ENCODE measurements around the gene OR8A1.

The OR8A1 gene

GRCh38 chr11:124570160-124570559, 363 bp downstream of the OR8A1 start:
- in situ Hi-C loops (cut with HindIII; ENCODE audit: low sequenced_read_pairs) = no loop called here
- no peak for TF ChIP-seq CTCF (IDR thresholded peaks at IDR 0.05; ENCODE audit: low read depth, low read length, missing control alignments)
- no peak for DNase-seq (ENCODE audit: low read depth)
- no peak overlapping the region for H3K4me3 ChIP-seq (ENCODE audit: low read depth, low read length)

GRCh38 chr11:124577716-124578427, 8.1 kb downstream of the OR8A1 start:
- in situ Hi-C loops (cut with HindIII; ENCODE audit: low sequenced_read_pairs) = no loop called here
- no peak for DNase-seq (ENCODE audit: low read depth)
- H3K4me3 ChIP-seq (ENCODE audit: low read depth, low read length) = no peak overlapping the region
- TF ChIP-seq CTCF (IDR thresholded peaks at IDR 0.05; ENCODE audit: low read depth, low read length, missing control alignments) = no peak

GRCh38 chr11:124578761-124579160, 9.0 kb downstream of the OR8A1 start:
- TF ChIP-seq CTCF (IDR thresholded peaks at IDR 0.05; ENCODE audit: low read depth, low read length, missing control alignments) = no peak
- in situ Hi-C loops (cut with HindIII; ENCODE audit: low sequenced_read_pairs) = no loop called here
- no peak overlapping the region for H3K4me3 ChIP-seq (ENCODE audit: low read depth, low read length)
- no peak for DNase-seq (ENCODE audit: low read depth)

- no peak for TF ChIP-seq CTCF (IDR thresholded peaks at IDR 0.05; ENCODE audit: low read depth, low read length, missing control alignments)
- no peak overlapping the region for H3K4me3 ChIP-seq (ENCODE audit: low read depth, low read length)
- no peak for DNase-seq (ENCODE audit: low read depth)
- in situ Hi-C loops (cut with HindIII; ENCODE audit: low sequenced_read_pairs) = no loop called here
These were observed 12.0 kb downstream of the OR8A1 start for GRCh38 chr11:124581817-124582216.

- no peak for TF ChIP-seq CTCF (IDR thresholded peaks at IDR 0.05; ENCODE audit: low read depth, low read length, missing control alignments)
- DNase-seq (ENCODE audit: low read depth) = no peak
- in situ Hi-C loops (cut with HindIII; ENCODE audit: low sequenced_read_pairs) = no loop called here
These were observed 12.8 kb downstream of the OR8A1 start for GRCh38 chr11:124582565-124582964.

GRCh38 chr11:124583781-124584180, 14.0 kb downstream of the OR8A1 start:
- DNase-seq (ENCODE audit: low read depth) = no peak
- H3K4me3 ChIP-seq (ENCODE audit: low read depth, low read length) = no peak overlapping the region
- TF ChIP-seq CTCF (IDR thresholded peaks at IDR 0.05; ENCODE audit: low read depth, low read length, missing control alignments) = no peak
- in situ Hi-C loops (cut with HindIII; ENCODE audit: low sequenced_read_pairs) = no loop called here

More at GRCh38 chr11:124582565-124582964, 12.8 kb downstream of the OR8A1 start:
- H3K4me3 ChIP-seq (ENCODE audit: low read depth, low read length) = no peak overlapping the region

Measured in astrocyte of the cerebellum (primary cell).